HepG2 (cell line): ENCODE measurements around the gene XPC.

Experiments
- CTCF ChIP-seq: sonication (generic); formaldehyde crosslinking; IDR thresholded peaks from 2 replicates; pipeline ENCODE4 v1.5.0; 2020; ENCODE audit warnings: mild to moderate bottlenecking, missing genetic modification reagents, moderate library complexity
- ZNF318 ChIP-seq: sonication (generic); formaldehyde crosslinking; IDR thresholded peaks from 2 replicates; pipeline ENCODE4 v1.4.0; 2020; ENCODE audit warnings: mild to moderate bottlenecking, missing genetic modification reagents
- ZNF543 ChIP-seq: sonication (generic); formaldehyde crosslinking; IDR thresholded peaks from 2 replicates; pipeline ENCODE4 v1.4.0; 2020; ENCODE audit warnings: mild to moderate bottlenecking, missing genetic modification reagents

GRCh38 chr3:14132689-14133088, 45.7 kb downstream of the XPC start:
- TF ChIP-seq ZNF318 (CRISPR knock-in tag) (no peak), ZNF543 (CRISPR knock-in tag) (no peak), CTCF (CRISPR knock-in tag) (no peak)
